ENCODE data around the gene TNFRSF1A.
"Not testable (repeated sequence)": the region's sequence is repeated elsewhere in the genome, so short reads cannot be mapped to it uniquely, and the experiment has no call there.

DNA sequence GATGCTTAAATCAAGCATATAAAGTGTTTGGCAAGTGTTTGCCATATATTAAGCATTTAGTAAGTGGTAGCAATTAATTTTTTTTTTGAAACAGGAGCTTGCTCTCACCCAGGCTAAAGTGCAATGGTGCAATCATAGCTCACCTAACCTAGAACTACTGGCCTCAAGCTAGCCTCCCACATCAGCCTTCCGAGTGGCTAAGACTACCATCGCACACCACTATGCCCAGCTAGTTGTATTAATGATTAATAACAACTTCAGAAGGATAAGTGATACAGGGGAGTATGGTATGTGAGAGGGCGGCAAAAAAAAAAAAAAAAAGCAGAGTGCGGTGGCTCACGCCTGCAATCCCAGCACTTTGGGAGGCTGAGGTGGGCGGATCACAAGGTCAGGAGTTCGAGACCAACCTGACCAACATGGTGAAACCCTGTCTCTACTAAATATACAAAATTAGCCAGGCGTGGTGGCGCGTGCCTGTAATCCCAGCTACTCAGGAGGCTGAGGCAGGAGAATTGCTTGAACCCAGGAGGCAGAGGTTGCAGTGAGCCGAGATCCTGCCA is 2.3 kb upstream of the TNFRSF1A start:
- TF ChIP-seq, protein P1, sequence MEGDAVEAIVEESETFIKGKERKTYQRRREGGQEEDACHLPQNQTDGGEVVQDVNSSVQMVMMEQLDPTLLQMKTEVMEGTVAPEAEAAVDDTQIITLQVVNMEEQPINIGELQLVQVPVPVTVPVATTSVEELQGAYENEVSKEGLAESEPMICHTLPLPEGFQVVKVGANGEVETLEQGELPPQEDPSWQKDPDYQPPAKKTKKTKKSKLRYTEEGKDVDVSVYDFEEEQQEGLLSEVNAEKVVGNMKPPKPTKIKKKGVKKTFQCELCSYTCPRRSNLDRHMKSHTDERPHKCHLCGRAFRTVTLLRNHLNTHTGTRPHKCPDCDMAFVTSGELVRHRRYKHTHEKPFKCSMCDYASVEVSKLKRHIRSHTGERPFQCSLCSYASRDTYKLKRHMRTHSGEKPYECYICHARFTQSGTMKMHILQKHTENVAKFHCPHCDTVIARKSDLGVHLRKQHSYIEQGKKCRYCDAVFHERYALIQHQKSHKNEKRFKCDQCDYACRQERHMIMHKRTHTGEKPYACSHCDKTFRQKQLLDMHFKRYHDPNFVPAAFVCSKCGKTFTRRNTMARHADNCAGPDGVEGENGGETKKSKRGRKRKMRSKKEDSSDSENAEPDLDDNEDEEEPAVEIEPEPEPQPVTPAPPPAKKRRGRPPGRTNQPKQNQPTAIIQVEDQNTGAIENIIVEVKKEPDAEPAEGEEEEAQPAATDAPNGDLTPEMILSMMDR (IDR thresholded peaks at IDR 0.05), result not testable (repeated sequence)
- not testable (repeated sequence) for TF ChIP-seq POLR2A (IDR thresholded peaks at IDR 0.05)
